Astrocyte of the cerebellum (primary cell): ENCODE data around the gene NTN4.
A peak's percentile ranks its signal among the peaks of the same experiment; 100 is the strongest.

Experiments used
- DNase-seq: peaks from one replicate; pipeline ENCODE4 v3.0.0-alpha.2; 2011; ENCODE audit warnings: low read depth
- H3K4me3 ChIP-seq: 2 replicates; pipeline ENCODE4 v1.5.1; 2011; ENCODE audit warnings: mild to moderate bottlenecking, low read depth, low read length, moderate library complexity
- CTCF ChIP-seq: IDR thresholded peaks from 2 replicates; pipeline ENCODE4 v1.5.1; 2012; ENCODE audit warnings: low read length, low read depth, moderate library complexity, mild to moderate bottlenecking; ENCODE audit errors: missing control alignments
- in situ Hi-C: cut with HindIII; loops from 2 replicates; pipeline ENCODE4 v1.10.0; 2017; ENCODE audit warnings: low sequenced_read_pairs

The NTN4 gene

GRCh38 chr12:95653771-95654546 is 136.6 kb downstream of the NTN4 start:
- no peak for TF ChIP-seq CTCF
- no peak overlapping the region for H3K4me3 ChIP-seq
- DNase-seq = no peak
- in situ Hi-C loops = no loop called here

- no peak overlapping the region for H3K4me3 ChIP-seq
- in situ Hi-C loops = no loop called here
- no peak for TF ChIP-seq CTCF
- no peak for DNase-seq
These were observed 138.9 kb downstream of the NTN4 start for GRCh38 chr12:95651681-95652080.

GRCh38 chr12:95648990-95649791 is 141.4 kb downstream of the NTN4 start:
- no peak for TF ChIP-seq CTCF
- in situ Hi-C loops = no loop called here
- peak; percentile 38 for DNase-seq
- H3K4me3 ChIP-seq = no peak overlapping the region

GRCh38 chr12:95646781-95647190 is 143.8 kb downstream of the NTN4 start:
- TF ChIP-seq CTCF = no peak
- in situ Hi-C loops = no loop called here
- no peak overlapping the region for H3K4me3 ChIP-seq
- DNase-seq = peak; percentile 88

GRCh38 chr12:95643256-95643655 is 147.3 kb downstream of the NTN4 start:
- no peak overlapping the region for H3K4me3 ChIP-seq
- in situ Hi-C loops = no loop called here
- DNase-seq = no peak
- TF ChIP-seq CTCF = no peak

DNA sequence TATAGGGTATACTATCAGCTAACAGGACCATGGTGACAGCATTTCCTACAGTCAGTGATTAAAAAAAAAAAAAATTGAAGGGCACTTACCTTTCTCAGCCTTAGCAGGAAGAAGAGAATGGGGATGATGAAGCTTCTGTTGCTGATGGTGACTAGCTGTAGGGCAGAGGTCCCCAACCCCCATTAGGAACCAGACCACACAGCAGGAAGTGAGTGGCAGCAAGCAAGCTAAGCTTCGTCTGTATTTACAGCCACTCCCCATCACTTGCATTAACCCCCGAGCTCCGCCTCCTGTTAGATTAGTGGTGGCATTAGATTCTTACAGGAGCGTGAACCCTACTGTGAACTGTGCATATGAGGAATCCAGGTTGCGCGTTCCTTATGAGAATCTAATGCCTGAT is 148.0 kb downstream of the NTN4 start:
- TF ChIP-seq CTCF = no peak
- DNase-seq = no peak
- in situ Hi-C loops = no loop called here
- no peak overlapping the region for H3K4me3 ChIP-seq
